A549 (cell line): Measurements from ENCODE around the gene CREG2.

Experiments used
- CEBPB ChIP-seq, 2 experiments: fragments of >200 bp in 1 of 2; sonication (Bioruptor Twin) in 1 of 2; formaldehyde crosslinking in 1 of 2; IDR thresholded peaks; 2 replicates each; pipeline ENCODE4 v1.6.1; 2012 to 2016
- FOSB ChIP-seq: fragments of 250-450 bp; sonication (Bioruptor Pico); IDR thresholded peaks from 2 replicates; pipeline ENCODE4 v1.5.0; 2020; ENCODE audit warnings: mild to moderate bottlenecking, moderate library complexity
- MAZ ChIP-seq: fragments of 150-350 bp; IDR thresholded peaks from 2 replicates; pipeline ENCODE4 v1.6.1; 2014; ENCODE audit warnings: antibody characterized with exemption, low read depth, low read length, borderline replicate concordance
- MYC ChIP-seq: IDR thresholded peaks from 2 replicates; pipeline ENCODE4 v1.6.1; 2012; ENCODE audit warnings: mild to moderate bottlenecking, inconsistent platforms, low read length, improper control_type of control experiment, borderline replicate concordance
- POLR2AphosphoS2 ChIP-seq: conservative IDR thresholded peaks from 2 replicates; pipeline ENCODE4 v1.6.1; 2012; ENCODE audit warnings: low read length, improper control_type of control experiment, inconsistent platforms
- RAD21 ChIP-seq, 2 experiments: fragments of >200 bp in 1 of 2; sonication (Bioruptor Twin) in 1 of 2; formaldehyde crosslinking in 1 of 2; IDR thresholded peaks in 1 of 2; conservative IDR thresholded peaks in 1 of 2; 2 replicates in 1 of 2; 3 replicates in 1 of 2; pipeline ENCODE4 v1.6.1; 2012 to 2018; ENCODE audit warnings: inconsistent platforms in 1 of 2
- TF ChIP-seq, protein P1 (sequence below): fragments of 200-600 bp; sonication (generic); IDR thresholded peaks from 2 replicates; pipeline ENCODE4 v1.6.1; 2016; ENCODE audit warnings: antibody characterized with exemption, mild to moderate bottlenecking, moderate library complexity
- TF ChIP-seq, protein P2 (sequence below): fragments of >200 bp; sonication (Bioruptor Twin); formaldehyde crosslinking; IDR thresholded peaks from 3 replicates; pipeline ENCODE4 v1.5.1; 2016

DNA sequence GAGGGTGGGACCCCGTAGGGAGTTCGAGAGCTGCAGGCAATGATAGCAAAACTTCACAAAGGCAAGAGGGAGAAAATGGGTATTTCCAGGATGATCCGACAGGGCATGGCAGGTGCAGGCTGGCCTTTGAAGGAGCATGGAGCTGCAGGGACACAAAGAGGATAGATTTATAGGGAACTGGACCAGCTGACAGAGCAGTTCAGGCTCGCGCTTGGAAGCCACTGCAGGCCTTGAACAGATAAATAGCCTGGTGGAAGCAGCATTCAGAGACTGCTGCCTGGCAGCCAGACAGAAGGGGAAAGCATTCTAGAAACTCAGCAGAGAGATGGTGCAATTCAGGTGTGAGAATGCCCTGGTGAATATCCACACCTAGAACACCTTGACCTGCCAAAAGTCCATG, 29.3 kb upstream of the CREG2 start:
- TF ChIP-seq, protein P1, sequence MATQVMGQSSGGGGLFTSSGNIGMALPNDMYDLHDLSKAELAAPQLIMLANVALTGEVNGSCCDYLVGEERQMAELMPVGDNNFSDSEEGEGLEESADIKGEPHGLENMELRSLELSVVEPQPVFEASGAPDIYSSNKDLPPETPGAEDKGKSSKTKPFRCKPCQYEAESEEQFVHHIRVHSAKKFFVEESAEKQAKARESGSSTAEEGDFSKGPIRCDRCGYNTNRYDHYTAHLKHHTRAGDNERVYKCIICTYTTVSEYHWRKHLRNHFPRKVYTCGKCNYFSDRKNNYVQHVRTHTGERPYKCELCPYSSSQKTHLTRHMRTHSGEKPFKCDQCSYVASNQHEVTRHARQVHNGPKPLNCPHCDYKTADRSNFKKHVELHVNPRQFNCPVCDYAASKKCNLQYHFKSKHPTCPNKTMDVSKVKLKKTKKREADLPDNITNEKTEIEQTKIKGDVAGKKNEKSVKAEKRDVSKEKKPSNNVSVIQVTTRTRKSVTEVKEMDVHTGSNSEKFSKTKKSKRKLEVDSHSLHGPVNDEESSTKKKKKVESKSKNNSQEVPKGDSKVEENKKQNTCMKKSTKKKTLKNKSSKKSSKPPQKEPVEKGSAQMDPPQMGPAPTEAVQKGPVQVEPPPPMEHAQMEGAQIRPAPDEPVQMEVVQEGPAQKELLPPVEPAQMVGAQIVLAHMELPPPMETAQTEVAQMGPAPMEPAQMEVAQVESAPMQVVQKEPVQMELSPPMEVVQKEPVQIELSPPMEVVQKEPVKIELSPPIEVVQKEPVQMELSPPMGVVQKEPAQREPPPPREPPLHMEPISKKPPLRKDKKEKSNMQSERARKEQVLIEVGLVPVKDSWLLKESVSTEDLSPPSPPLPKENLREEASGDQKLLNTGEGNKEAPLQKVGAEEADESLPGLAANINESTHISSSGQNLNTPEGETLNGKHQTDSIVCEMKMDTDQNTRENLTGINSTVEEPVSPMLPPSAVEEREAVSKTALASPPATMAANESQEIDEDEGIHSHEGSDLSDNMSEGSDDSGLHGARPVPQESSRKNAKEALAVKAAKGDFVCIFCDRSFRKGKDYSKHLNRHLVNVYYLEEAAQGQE = no peak
- TF ChIP-seq RAD21 (conservative IDR thresholded peaks at IDR 0.05 in 1 of 2, IDR thresholded peaks at IDR 0.05 in 1 of 2) (no peak), FOSB (CRISPR knock-in tag) (no peak), CEBPB (IDR thresholded peaks at IDR 0.05) (no peak), MYC (no peak), MAZ (no peak), POLR2AphosphoS2 (no peak)
- TF ChIP-seq, protein P2, sequence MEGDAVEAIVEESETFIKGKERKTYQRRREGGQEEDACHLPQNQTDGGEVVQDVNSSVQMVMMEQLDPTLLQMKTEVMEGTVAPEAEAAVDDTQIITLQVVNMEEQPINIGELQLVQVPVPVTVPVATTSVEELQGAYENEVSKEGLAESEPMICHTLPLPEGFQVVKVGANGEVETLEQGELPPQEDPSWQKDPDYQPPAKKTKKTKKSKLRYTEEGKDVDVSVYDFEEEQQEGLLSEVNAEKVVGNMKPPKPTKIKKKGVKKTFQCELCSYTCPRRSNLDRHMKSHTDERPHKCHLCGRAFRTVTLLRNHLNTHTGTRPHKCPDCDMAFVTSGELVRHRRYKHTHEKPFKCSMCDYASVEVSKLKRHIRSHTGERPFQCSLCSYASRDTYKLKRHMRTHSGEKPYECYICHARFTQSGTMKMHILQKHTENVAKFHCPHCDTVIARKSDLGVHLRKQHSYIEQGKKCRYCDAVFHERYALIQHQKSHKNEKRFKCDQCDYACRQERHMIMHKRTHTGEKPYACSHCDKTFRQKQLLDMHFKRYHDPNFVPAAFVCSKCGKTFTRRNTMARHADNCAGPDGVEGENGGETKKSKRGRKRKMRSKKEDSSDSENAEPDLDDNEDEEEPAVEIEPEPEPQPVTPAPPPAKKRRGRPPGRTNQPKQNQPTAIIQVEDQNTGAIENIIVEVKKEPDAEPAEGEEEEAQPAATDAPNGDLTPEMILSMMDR = no peak
